Ascending aorta (tissue), 2 donors: ENCODE measurements around the gene SERPINE3. TPM values are rescaled to one million over a fixed set of nuclear protein-coding genes. Genes with fewer than 3 reads are reported as not detected.

ENCODE experiments used
- DNase-seq, 2 donors: peaks; one replicate each; pipeline ENCODE4 v3.0.0-alpha.2; 2019; ENCODE audit warnings: low spot score in 2 of 2
- H3K27ac ChIP-seq, 2 donors: fragments of 200-600 bp; sonication (generic); one replicate each; pipeline ENCODE4 v1.5.1; 2016 to 2017; ENCODE audit warnings: mild to moderate bottlenecking in 1 of 2
- H3K27me3 ChIP-seq: fragments of 200-600 bp; sonication (generic); one replicate; pipeline ENCODE4 v1.5.1; 2017
- H3K36me3 ChIP-seq, 2 donors: fragments of 200-600 bp; sonication (generic); one replicate each; pipeline ENCODE4 v1.5.1; 2016
- H3K4me1 ChIP-seq, 2 donors: fragments of 200-600 bp; sonication (generic); one replicate each; pipeline ENCODE4 v1.5.1; 2016 to 2017; ENCODE audit warnings: mild to moderate bottlenecking in 1 of 2
- H3K4me3 ChIP-seq, 2 donors: fragments of 200-600 bp; sonication (generic); one replicate each; pipeline ENCODE4 v1.5.1; 2016 to 2017; ENCODE audit warnings: mild to moderate bottlenecking in 1 of 2
- H3K9me3 ChIP-seq, 2 donors: fragments of 200-600 bp; sonication (generic); one replicate each; pipeline ENCODE4 v1.5.1; 2016
- CTCF ChIP-seq, 3 experiments: fragments of 200-600 bp in 2 of 3; fragments of 450-650 bp in 1 of 3; sonication (generic) in 2 of 3; IDR thresholded peaks; one replicate each; pipeline ENCODE4 v1.5.1; 2016 to 2019; ENCODE audit warnings: antibody characterized with exemption in 3 of 3, mild to moderate bottlenecking in 1 of 3, moderate library complexity in 1 of 3
- intact Hi-C: fragments of 100-400 bp; cut with DNase I; formaldehyde crosslinking; loops from one replicate; pipeline ENCODE4 v1.15.1; 2023
- total RNA-seq: library from RNA; depleted of rRNA; stranded (reverse); fragments of >200 nt; gene quantifications from one replicate; pipeline ENCODE4 v1.1.0, GENCODE V29; 2016

SERPINE3 gene
- total RNA-seq, 1 donor from 2014 or later: not detected

GRCh38 chr13:51328488-51328887 lies 11.0 kb upstream of the SERPINE3 start:
- Histone ChIP-seq H3K4me3 (no peak overlapping the region), H3K9me3 (no peaks in the 10 kb centered on the region), H3K4me1 (no peaks in the 10 kb centered on the region), H3K27me3 (no peaks in the 10 kb centered on the region), H3K36me3 (no peaks in the 10 kb centered on the region), H3K27ac (no peak overlapping the region)
- intact Hi-C loops: no loop called here
- DNase-seq: no peak
- no peak for TF ChIP-seq CTCF (IDR thresholded peaks at IDR 0.05)

GRCh38 chr13:51329606-51330005 lies 9.9 kb upstream of the SERPINE3 start:
- H3K36me3 ChIP-seq: no peaks in the 10 kb centered on the region
- H3K9me3 ChIP-seq: no peaks in the 10 kb centered on the region
- H3K4me3 ChIP-seq: no peak overlapping the region
- no peak for DNase-seq
- intact Hi-C loops: no loop called here
- no peaks in the 10 kb centered on the region for H3K4me1 ChIP-seq
- H3K27ac ChIP-seq: no peak overlapping the region
- no peak for TF ChIP-seq CTCF (IDR thresholded peaks at IDR 0.05)
- no peaks in the 10 kb centered on the region for H3K27me3 ChIP-seq

GRCh38 chr13:51330791-51331190 lies 8.7 kb upstream of the SERPINE3 start:
- intact Hi-C loops: no loop called here
- Histone ChIP-seq H3K4me1 (no peaks in the 10 kb centered on the region), H3K27me3 (no peaks in the 10 kb centered on the region), H3K4me3 (no peak overlapping the region), H3K36me3 (no peaks in the 10 kb centered on the region), H3K27ac (no peak overlapping the region), H3K9me3 (no peaks in the 10 kb centered on the region)
- TF ChIP-seq CTCF (IDR thresholded peaks at IDR 0.05): no peak
- DNase-seq: no peak

- no peak for DNase-seq
- Histone ChIP-seq H3K4me1 (no peaks in the 10 kb centered on the region), H3K27me3 (no peaks in the 10 kb centered on the region), H3K36me3 (no peaks in the 10 kb centered on the region), H3K27ac (no peak overlapping the region), H3K4me3 (no peak overlapping the region), H3K9me3 (no peaks in the 10 kb centered on the region)
- TF ChIP-seq CTCF (IDR thresholded peaks at IDR 0.05): no peak
- intact Hi-C loops: no loop called here
Observed at GRCh38 chr13:51331354-51331861, 8.1 kb upstream of the SERPINE3 start.

- TF ChIP-seq CTCF (IDR thresholded peaks at IDR 0.05): no peak
- no peak for DNase-seq
- intact Hi-C loops: no loop called here
Observed at GRCh38 chr13:51332566-51333361, 6.7 kb upstream of the SERPINE3 start.

More at GRCh38 chr13:51332566-51333361, 6.7 kb upstream of the SERPINE3 start:
- H3K27ac ChIP-seq: no peak overlapping the region
- H3K27me3 ChIP-seq: no peaks in the 10 kb centered on the region
- H3K36me3 ChIP-seq: no peaks in the 10 kb centered on the region
- H3K4me3 ChIP-seq: no peak overlapping the region
- H3K4me1 ChIP-seq: no peaks in the 10 kb centered on the region
- H3K9me3 ChIP-seq: no peaks in the 10 kb centered on the region
